NCI-H526 (cell line): ENCODE measurements around the gene TRAPPC5.

Source experiments
- DNase-seq, 2 experiments: peaks; one replicate each; lab custom pipeline; 2025; lab: John Stamatoyannopoulos, UW

The TRAPPC5 gene

GRCh38 chr19:7680606-7681339 lies at the start of gene TRAPPC5:
Gene TRAPPC5, plus strand, starts transcription at chr19:7680833. Its CDS starts 1,421 bp downstream, at chr19:7682254.
- peak in 1 of 2 experiments; percentile 85 for DNase-seq

- no peak for DNase-seq
These were observed 49.1 kb upstream of the TRAPPC5 start for GRCh38 chr19:7631577-7631976.

- DNase-seq: no peak
These were observed 48.1 kb upstream of the TRAPPC5 start for GRCh38 chr19:7632340-7633203.

GRCh38 chr19:7633698-7634097 lies 46.9 kb upstream of the TRAPPC5 start, which contains the start of gene PCP2:
Gene PCP2, minus strand, starts transcription at chr19:7633719. Its CDS starts 262 bp downstream, at chr19:7633457.
- no peak for DNase-seq

GRCh38 chr19:7635670-7636069 lies 45.0 kb upstream of the TRAPPC5 start:
- no peak for DNase-seq

DNA sequence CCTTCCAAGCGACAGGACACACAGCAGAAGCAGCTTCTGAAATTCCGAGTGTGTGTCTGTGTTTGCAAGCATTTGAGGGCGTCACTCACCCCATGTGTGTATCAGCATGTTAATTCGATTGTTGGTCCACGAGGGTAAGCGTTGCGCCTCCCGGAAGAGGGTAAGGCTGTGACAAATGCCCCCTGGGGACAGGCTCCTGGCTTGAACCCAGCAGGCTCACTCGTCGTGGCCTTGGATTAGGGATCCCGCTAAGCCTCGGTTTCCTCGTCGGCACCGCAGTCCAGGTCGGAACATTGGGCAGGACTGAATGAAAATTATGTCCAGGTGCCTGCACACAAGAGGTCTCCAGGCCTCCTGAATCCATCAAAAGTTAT lies 44.3 kb upstream of the TRAPPC5 start:
- DNase-seq: no peak

DNA sequence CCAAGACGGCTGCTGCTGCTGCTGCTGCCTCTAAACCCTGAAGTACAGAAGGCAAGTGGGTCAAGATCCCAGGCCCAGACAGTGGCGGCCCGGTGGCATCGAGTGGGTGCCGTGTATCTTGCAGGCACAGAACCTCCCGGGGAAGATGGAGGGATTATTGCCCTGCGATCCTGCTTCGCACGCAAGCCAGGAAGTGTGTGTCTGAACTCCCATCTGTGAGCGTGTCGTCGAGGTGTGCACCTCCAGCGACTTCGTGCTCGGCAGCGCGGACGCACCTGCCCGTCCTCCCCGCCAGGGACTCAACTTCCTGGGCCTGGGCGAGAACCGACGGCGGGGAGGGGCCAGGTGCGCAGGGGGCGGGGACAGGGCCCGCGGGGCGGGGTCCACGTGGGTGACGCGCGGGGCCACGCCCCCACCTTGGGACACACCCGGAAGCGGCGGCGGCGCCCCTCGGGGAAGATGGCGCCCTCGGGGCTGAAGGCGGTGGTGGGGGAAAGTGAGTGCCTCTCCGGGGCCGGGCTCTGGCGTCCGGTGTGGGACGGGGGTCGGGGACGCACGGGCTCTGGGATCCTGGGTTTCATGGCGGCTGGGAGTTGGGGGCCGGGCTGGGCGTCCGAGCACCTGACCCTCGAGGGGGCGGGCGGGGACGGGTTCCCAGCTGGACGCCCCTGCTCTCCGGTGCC lies 43.8 kb upstream of the TRAPPC5 start, which contains the start of gene STXBP2:
TSS of gene STXBP2 (plus strand) at position 420 of the 683 bp plus-strand sequence. CDS start at position 460, 40 bp downstream.
- peak; percentile 22 to 80 for DNase-seq

GRCh38 chr19:7637374-7638256 lies 43.0 kb upstream of the TRAPPC5 start:
- no peak for DNase-seq

- no peak for DNase-seq
These were observed 41.7 kb upstream of the TRAPPC5 start for GRCh38 chr19:7638802-7639465.

GRCh38 chr19:7639863-7640348 lies 40.7 kb upstream of the TRAPPC5 start:
- no peak for DNase-seq

DNA sequence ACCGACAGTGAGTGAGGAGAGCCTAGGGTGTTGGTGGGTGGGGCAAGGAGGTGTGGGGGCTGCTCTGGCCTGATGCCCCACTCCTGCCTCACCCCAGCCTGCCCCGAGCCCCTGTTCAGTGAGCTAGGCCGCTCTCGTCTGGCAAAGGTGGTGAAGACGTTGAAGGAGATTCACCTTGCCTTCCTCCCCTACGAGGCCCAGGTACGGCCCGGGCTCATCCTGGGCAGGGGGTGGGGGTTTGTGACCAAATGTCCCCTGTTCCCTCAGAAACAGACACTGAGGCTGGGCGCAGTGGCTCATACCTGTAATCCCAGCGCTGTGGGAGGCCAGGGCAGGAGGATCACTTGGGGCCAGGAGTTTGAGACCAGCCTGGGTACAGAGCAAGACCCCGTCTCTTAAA lies 39.8 kb upstream of the TRAPPC5 start:
- no peak for DNase-seq

DNA sequence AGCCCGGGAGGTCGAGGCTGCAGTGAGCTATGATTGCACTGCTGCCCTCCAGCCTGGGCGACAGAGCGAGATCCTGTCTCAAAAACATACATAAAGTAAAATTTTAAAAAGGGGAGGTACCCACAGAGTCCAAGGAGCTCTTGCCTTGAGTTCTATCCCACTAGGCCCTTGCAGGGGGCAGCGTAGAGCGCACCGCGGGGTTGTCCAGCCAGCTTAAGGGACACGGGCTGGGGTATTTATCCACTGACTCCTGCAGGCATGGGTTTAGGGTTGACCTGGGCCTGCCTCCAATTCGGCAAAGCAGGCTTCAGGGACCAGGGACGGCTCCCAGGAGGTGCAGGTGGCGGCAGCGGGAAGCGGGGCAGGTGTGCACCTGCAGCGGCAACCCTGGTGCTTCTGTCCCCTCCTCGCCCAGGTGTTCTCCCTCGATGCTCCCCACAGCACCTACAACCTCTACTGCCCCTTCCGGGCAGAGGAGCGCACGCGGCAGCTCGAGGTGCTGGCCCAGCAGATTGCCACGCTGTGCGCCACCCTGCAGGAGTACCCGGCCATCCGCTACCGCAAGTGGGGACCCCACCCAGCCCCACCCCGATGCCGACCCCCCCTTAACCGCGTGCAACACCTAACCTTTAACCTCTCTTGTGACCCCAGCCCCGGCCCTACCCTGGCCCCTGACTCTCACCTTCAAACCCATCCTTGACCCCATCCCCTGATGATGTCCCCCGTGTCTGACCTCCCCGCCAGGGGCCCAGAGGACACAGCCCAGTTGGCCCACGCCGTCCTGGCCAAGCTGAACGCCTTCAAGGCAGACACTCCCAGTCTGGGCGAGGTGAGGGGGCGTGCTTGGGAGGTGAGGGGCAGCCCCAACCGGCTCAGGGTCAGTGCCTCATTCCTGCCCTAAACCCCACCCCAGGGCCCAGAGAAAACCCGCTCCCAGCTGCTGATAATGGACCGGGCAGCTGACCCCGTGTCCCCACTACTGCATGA lies 39.0 kb upstream of the TRAPPC5 start:
- DNase-seq: no peak

- DNase-seq: no peak
These were observed 38.2 kb upstream of the TRAPPC5 start for GRCh38 chr19:7642295-7643030.

- DNase-seq: no peak
These were observed 37.6 kb upstream of the TRAPPC5 start for GRCh38 chr19:7643031-7643415.

DNA sequence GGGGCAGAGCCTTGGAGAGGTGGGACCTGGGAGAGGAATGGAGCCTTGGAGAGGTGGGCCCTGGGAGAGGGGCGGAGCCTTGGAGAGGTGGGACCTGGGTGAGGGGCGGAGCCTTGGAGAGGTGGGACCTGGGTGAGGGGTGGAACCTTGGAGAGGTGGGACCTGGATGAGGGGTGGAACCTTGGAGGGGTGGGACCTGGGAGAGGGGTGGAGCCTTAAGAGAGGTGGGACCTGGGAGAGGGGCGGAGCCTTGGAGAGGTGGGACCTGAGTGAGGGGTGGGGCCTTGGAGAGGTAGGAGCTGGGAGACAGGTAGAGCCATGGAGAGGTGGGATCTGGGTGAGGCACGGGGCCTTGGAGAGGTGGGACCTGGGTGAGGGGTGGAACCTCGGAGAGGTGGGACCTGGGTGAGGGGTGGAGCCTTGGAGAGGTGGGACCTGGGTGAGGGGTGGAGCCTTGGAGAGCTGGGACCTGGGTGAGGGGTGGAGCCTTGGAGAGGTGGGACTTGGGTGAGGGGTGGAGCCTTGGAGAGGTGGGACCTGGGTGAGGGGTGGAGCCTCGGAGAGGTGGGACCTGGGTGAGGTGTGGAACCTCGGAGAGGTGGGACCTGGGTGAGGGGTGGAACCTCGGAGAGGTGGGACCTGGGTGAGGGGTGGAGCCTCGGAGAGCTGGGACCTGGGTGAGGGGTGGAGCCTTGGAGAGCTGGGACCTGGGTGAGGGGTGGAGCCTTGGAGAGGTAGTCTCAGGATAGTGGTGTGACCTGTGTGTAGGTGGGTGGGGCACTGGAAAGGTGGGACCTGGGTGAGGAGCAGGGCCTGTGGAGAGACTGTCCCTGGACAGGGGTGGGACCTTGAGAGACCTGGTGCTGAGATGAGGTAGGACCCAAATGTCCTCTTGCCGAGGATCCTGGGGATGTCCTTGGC lies 36.7 kb upstream of the TRAPPC5 start:
- DNase-seq: peak in 1 of 2 experiments; percentile 27

GRCh38 chr19:7644550-7644877 lies 36.1 kb upstream of the TRAPPC5 start:
- DNase-seq: no peak

DNA sequence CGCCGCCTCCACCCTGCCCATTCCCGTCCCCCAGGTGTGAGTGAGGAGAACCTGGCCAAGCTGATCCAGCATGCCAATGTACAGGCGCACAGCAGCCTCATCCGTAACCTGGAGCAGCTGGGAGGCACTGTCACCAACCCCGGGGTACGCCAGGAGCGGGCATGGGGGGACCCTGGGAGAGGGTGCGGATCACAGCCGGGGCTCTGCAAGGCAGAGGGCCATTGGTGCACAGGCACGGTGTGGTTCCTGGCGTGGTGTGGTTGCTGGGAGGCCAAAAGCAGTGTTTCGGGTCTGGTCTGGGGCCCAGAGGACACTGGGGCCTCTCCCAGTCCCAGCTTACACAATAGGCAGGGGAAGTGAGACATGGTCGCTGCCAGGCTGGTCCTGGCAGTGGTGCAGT lies 35.5 kb upstream of the TRAPPC5 start:
- DNase-seq: no peak
